Stimulated activated CD8-positive, alpha-beta memory T cell treated with anti-CD3 and anti-CD28 coated beads, Interleukin-7, amount 100 ng/mL, for 24 hours (primary cell): Measurements from ENCODE around the gene KLK10.

Experiments
- DNase-seq: peaks from one replicate; pipeline ENCODE4 v3.0.0-alpha.2; 2020; ENCODE audit warnings: low read depth

Gene KLK10

GRCh38 chr19:51026554-51026831 lies 7.0 kb upstream of the KLK10 start, which contains the start of gene KLK11:
KLK11 (minus strand) TSS chr19:51026616; CDS start chr19:51025631, 985 bp downstream.
- DNase-seq = no peak

- DNase-seq = no peak
Measured at GRCh38 chr19:51025809-51026553, 6.5 kb upstream of the KLK10 start.

GRCh38 chr19:51025401-51025800 lies 5.9 kb upstream of the KLK10 start:
- DNase-seq = no peak

GRCh38 chr19:51024924-51025323 lies 5.4 kb upstream of the KLK10 start:
- no peak for DNase-seq

GRCh38 chr19:51023946-51024345 lies 4.4 kb upstream of the KLK10 start:
- no peak for DNase-seq

- no peak for DNase-seq
Measured at GRCh38 chr19:51022526-51022925, 3.0 kb upstream of the KLK10 start.

- DNase-seq = no peak
Measured at GRCh38 chr19:51020988-51021651, 1.6 kb upstream of the KLK10 start.

GRCh38 chr19:51018745-51019543 lies 565 bp downstream of the KLK10 start:
- no peak for DNase-seq

GRCh38 chr19:51016798-51017683 lies 2.5 kb downstream of the KLK10 start:
- peak; percentile 50 for DNase-seq

GRCh38 chr19:51015691-51016267 lies 3.7 kb downstream of the KLK10 start:
- no peak for DNase-seq

GRCh38 chr19:51014242-51014641 lies 5.3 kb downstream of the KLK10 start:
- no peak for DNase-seq

- no peak for DNase-seq
Measured at GRCh38 chr19:51012661-51013190, 6.8 kb downstream of the KLK10 start.

GRCh38 chr19:51010066-51010795 lies 9.3 kb downstream of the KLK10 start:
- DNase-seq = no peak

- no peak for DNase-seq
Measured at GRCh38 chr19:51009061-51009891, 10.2 kb downstream of the KLK10 start.

- no peak for DNase-seq
Measured at GRCh38 chr19:51007488-51007887, 12.0 kb downstream of the KLK10 start.

GRCh38 chr19:51006406-51006805 lies 13.1 kb downstream of the KLK10 start:
- DNase-seq = no peak

- DNase-seq = no peak
Measured at GRCh38 chr19:51005248-51005647, 14.3 kb downstream of the KLK10 start.

- DNase-seq = no peak
Measured at GRCh38 chr19:51003316-51003715, 16.2 kb downstream of the KLK10 start.

- no peak for DNase-seq
Measured at GRCh38 chr19:51002542-51003311, 16.8 kb downstream of the KLK10 start.
